SU-DHL-6 (cell line): ENCODE data around the gene VMO1.

ENCODE experiments used
- CTCF ChIP-seq: fragments of 200-600 bp; sonication (generic); IDR thresholded peaks from one replicate; pipeline ENCODE4 v1.5.1; 2017; ENCODE audit warnings: antibody characterized with exemption, mild to moderate bottlenecking, low read length, moderate library complexity; ENCODE audit not compliant: insufficient read depth, poor library complexity, severe bottlenecking
- EZH2phosphoT487 ChIP-seq: fragments of 200-600 bp; sonication (generic), shearing (Covaris generic); conservative IDR thresholded peaks from 2 replicates; pipeline ENCODE4 v1.6.1; 2018; ENCODE audit warnings: mild to moderate bottlenecking, antibody characterized with exemption, low read length, moderate library complexity, mixed read lengths

- TF ChIP-seq CTCF (no peak), EZH2phosphoT487 (no peak)
These were observed 10.4 kb upstream of the VMO1 start for GRCh38 chr17:4796552-4796920.
